Activated CD4-positive, alpha-beta T cell treated with anti-CD3 and anti-CD28 coated beads for 1 hour (primary cell): ENCODE data around the gene SRL.

Experiments
- DNase-seq: peaks from one replicate; pipeline ENCODE4 v3.0.0-alpha.2; 2020

The SRL gene

GRCh38 chr16:4198816-4199215 lies 43.1 kb downstream of the SRL start:
- DNase-seq, result no peak

GRCh38 chr16:4194661-4195060 lies 47.2 kb downstream of the SRL start:
- no peak for DNase-seq

- DNase-seq, result no peak
Measured at GRCh38 chr16:4193920-4194319, 48.0 kb downstream of the SRL start.

- DNase-seq, result no peak
Measured at GRCh38 chr16:4192206-4192605, 49.7 kb downstream of the SRL start.

- no peak for DNase-seq
Measured at GRCh38 chr16:4190712-4191333, 51.1 kb downstream of the SRL start.

GRCh38 chr16:4190086-4190485 lies 51.8 kb downstream of the SRL start:
- DNase-seq, result no peak

DNA sequence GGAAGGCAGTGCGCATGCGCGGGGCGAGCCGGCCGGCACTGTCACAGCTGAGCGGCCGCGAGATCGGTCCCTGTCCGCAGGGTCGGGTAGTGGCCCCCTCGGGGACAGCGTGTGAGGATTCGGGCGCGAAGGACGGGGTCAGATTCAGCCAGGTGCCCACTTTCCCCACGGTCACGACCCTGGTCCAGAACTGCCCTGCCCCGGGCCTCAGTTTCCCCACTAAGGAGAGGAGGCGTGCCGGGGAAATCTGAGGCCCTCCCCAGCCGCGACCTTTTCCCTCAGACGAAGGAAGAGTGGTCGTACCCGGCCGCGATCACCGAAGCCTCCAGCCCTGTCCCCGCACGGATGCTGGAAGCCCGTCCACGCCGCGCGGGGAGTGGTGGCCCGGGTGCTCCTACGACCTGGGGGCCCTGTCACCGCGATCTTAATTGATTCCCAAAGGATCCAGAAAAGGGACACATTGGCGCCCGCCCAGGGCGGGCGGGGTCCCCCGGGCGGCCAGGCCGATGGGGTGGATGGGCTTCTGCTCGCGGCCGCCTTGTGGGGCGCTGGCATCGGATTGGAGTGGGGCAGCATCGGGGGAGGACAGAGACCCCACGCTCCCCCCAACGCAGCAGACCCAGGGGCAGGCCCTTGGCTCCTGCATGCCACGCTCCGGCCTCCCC lies 57.7 kb downstream of the SRL start:
- no peak for DNase-seq

- peak; percentile 75 for DNase-seq
Measured at GRCh38 chr16:4183237-4184037, 58.4 kb downstream of the SRL start.

DNA sequence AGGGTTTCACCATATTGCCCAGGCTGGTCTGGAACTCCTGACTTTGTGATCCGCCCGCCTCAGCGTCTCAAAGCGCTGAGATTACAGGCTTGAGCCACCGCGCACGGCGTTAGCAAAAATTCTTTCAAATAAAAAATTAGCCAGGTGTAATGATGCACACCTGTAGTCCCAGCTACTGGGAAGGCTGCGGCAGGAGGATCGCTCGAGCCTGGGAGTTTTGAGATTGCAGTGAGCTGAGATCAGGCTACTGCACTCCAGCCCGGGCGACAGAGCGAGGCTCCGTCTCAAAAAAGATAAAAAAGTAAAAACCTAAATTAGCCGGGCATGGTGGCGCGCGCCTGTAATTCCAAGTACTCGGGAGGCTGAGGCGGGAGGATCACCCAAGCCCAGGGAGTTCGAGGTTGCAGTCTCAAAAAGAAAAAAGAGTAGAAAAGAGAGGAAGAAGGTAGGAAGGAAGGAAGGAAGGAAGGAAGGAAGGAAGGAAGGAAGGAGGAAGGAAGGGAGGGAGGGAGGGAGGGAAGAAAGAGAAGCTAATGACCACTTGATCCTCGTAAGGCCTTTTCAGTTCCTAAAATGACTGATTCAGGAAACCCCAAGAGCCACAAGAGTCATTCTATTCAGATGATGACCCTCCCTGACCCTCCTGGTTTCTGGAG lies 59.2 kb downstream of the SRL start:
- DNase-seq, result no peak

- no peak for DNase-seq
Measured at GRCh38 chr16:4180511-4180910, 61.4 kb downstream of the SRL start.

GRCh38 chr16:4179763-4180260 lies 62.1 kb downstream of the SRL start:
- DNase-seq, result no peak

GRCh38 chr16:4179020-4179419 lies 62.9 kb downstream of the SRL start:
- DNase-seq, result no peak

DNA sequence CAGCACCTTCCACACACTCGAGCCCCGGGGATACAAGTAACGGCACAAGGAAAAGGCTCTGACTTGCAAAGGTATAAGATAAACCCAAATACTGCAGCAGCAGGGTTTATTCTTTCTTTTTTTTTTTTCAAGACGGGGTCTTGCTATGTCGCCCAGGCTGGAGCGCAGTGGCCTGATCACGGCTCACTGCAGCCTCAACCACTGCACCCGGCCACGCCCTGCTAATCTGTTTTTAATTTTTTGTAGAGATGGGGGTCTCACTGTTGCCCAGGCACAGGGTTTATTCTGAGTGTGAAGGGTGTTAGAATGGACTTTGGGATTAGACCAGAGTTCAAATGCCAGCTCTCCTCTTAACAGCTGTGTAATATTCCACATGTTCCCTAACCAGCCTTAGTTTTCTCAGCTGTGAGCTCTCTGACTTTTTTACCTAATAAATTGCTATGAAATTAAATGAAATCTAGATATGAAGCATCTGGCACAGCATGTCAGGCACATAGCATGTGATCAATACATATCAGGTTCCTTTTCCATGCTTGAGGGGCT lies 63.3 kb downstream of the SRL start:
- DNase-seq, result no peak

GRCh38 chr16:4176906-4177417 lies 64.9 kb downstream of the SRL start:
- no peak for DNase-seq

GRCh38 chr16:4175849-4176248 lies 66.0 kb downstream of the SRL start:
- DNase-seq, result no peak

DNA sequence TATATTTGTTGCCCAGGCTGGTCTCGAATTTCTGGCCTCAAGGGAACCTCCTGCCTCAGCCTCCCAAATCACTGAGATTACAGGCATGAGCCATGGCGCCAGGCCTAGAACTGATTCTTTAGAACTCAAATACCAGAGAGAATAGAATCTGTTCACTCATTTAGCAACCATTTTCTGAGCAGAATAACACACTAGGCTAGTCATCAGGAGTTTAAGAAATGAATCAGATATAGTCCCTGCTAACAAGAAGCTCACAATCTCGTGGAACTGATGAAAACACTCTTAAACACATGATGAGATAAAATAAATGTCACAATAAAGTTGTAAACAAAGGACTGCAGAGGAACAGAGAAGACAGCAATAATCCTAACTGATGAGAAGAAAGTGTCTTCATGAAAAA lies 69.8 kb downstream of the SRL start:
- DNase-seq, result no peak

- DNase-seq, result no peak
Measured at GRCh38 chr16:4169415-4169814, 72.5 kb downstream of the SRL start.

GRCh38 chr16:4166821-4167220 lies 75.1 kb downstream of the SRL start:
- no peak for DNase-seq

DNA sequence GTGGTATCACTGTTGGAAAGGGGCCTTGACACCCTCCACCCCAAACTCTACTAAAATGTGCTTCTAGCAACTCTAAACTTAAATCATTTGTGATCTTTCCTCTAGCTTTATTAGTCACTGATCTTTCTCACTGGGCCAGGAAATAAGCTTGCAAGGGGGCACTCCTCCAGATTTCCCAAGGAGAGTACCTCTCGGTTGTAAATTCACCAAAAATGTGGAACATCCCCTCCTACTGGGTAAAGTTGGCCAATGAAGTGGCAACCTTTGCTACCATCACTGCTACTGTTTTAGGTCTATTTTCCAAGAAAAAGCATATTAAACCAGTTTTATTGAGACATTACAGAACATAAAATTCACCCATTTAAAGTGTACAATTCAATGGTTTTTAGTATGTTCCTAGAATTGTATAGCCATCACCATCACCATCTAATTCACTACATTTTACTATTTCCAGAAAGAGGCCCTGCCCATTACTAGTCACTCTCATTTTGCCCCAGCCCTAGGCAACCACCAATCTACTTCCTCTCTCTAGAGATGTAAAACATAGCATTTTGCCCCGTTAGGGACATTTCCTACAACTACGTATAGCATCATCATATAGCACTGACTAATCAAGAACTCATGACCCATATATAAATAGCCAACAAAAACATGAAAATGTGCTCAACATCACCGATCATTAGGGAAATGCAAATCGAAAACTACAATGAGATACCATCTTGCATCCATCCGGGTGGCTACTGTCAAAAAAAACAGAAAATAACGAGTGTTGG lies 81.0 kb downstream of the SRL start:
- no peak for DNase-seq

- no peak for DNase-seq
Measured at GRCh38 chr16:4159726-4160125, 82.2 kb downstream of the SRL start.

- no peak for DNase-seq
Measured at GRCh38 chr16:4158143-4159093, 83.5 kb downstream of the SRL start.
